Activated naive CD4-positive, alpha-beta T cell (primary cell): ENCODE measurements around the gene INTS1.
"Not testable (repeated sequence)": the region's sequence is repeated elsewhere in the genome, so short reads cannot be mapped to it uniquely, and the experiment has no call there.

Experiments
- DNase-seq, 4 experiments: peaks; one replicate each; lab custom pipeline; 2025; lab: John Stamatoyannopoulos, UW

INTS1 gene

GRCh38 chr7:1529383-1530116 lies 25.4 kb upstream of the INTS1 start:
- DNase-seq: no peak

- DNase-seq: no peak
These were observed 22.1 kb upstream of the INTS1 start for GRCh38 chr7:1526271-1526754.

- DNase-seq: no peak
These were observed 21.2 kb upstream of the INTS1 start for GRCh38 chr7:1525409-1525808.

- DNase-seq: no peak
These were observed 19.7 kb upstream of the INTS1 start for GRCh38 chr7:1523844-1524243.

- DNase-seq: no peak
These were observed 19.0 kb upstream of the INTS1 start for GRCh38 chr7:1523208-1523607.

- DNase-seq: no peak
These were observed 17.3 kb upstream of the INTS1 start for GRCh38 chr7:1521456-1521855.

- DNase-seq: no peak
These were observed 16.5 kb upstream of the INTS1 start for GRCh38 chr7:1520539-1521234.

- DNase-seq: not testable (repeated sequence)
These were observed 15.2 kb upstream of the INTS1 start for GRCh38 chr7:1519322-1519922.

GRCh38 chr7:1516586-1517251 lies 12.5 kb upstream of the INTS1 start:
- DNase-seq: no peak

- DNase-seq: not testable (repeated sequence)
These were observed 11.3 kb upstream of the INTS1 start for GRCh38 chr7:1515509-1515967.

- DNase-seq: no peak
These were observed 10.8 kb upstream of the INTS1 start for GRCh38 chr7:1514995-1515401.

GRCh38 chr7:1514407-1514806 lies 10.2 kb upstream of the INTS1 start:
- DNase-seq: no peak

- DNase-seq: no peak
These were observed 9.5 kb upstream of the INTS1 start for GRCh38 chr7:1513657-1514095.

GRCh38 chr7:1512781-1513656 lies 8.8 kb upstream of the INTS1 start:
- DNase-seq: peak in 2 of 4 experiments; percentile 15 to 59

- DNase-seq: no peak
These were observed 7.5 kb upstream of the INTS1 start for GRCh38 chr7:1511444-1512422.

GRCh38 chr7:1510780-1511154 lies 6.6 kb upstream of the INTS1 start:
- no peak for DNase-seq

- DNase-seq: no peak
These were observed 5.0 kb upstream of the INTS1 start for GRCh38 chr7:1509226-1509625.

- no peak for DNase-seq
These were observed 4.1 kb upstream of the INTS1 start for GRCh38 chr7:1508277-1508758.

GRCh38 chr7:1505731-1506550 lies 1.8 kb upstream of the INTS1 start:
- DNase-seq: no peak
